ENCODE data around the gene RALGAPA2. TPM values are rescaled to one million over a fixed set of nuclear protein-coding genes. Genes with fewer than 3 reads are reported as not detected.

The RALGAPA2 gene
- total and polyA plus RNA-seq, 2 experiments from 2014 or later = 13.1 to 43.4 TPM

DNA sequence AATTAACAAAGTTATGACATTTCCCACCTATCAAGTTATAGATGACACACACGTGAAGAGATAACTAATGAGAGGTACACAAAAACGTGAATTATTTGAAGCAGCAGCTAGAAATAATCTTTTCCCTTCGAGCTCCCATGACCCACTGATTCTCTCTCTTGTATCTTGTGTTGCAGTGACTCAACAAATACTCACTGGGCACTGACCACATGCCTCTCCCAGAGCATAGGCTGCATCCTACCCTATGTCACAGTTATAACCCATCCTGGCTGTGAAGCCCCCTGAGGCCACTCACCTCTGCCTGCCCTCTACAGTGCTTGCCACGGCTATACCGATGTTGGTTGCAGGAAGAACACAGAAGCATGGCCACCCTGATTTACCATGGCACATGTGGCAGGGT is 252.7 kb downstream of the RALGAPA2 start (continued):
- TF ChIP-seq, protein P1, sequence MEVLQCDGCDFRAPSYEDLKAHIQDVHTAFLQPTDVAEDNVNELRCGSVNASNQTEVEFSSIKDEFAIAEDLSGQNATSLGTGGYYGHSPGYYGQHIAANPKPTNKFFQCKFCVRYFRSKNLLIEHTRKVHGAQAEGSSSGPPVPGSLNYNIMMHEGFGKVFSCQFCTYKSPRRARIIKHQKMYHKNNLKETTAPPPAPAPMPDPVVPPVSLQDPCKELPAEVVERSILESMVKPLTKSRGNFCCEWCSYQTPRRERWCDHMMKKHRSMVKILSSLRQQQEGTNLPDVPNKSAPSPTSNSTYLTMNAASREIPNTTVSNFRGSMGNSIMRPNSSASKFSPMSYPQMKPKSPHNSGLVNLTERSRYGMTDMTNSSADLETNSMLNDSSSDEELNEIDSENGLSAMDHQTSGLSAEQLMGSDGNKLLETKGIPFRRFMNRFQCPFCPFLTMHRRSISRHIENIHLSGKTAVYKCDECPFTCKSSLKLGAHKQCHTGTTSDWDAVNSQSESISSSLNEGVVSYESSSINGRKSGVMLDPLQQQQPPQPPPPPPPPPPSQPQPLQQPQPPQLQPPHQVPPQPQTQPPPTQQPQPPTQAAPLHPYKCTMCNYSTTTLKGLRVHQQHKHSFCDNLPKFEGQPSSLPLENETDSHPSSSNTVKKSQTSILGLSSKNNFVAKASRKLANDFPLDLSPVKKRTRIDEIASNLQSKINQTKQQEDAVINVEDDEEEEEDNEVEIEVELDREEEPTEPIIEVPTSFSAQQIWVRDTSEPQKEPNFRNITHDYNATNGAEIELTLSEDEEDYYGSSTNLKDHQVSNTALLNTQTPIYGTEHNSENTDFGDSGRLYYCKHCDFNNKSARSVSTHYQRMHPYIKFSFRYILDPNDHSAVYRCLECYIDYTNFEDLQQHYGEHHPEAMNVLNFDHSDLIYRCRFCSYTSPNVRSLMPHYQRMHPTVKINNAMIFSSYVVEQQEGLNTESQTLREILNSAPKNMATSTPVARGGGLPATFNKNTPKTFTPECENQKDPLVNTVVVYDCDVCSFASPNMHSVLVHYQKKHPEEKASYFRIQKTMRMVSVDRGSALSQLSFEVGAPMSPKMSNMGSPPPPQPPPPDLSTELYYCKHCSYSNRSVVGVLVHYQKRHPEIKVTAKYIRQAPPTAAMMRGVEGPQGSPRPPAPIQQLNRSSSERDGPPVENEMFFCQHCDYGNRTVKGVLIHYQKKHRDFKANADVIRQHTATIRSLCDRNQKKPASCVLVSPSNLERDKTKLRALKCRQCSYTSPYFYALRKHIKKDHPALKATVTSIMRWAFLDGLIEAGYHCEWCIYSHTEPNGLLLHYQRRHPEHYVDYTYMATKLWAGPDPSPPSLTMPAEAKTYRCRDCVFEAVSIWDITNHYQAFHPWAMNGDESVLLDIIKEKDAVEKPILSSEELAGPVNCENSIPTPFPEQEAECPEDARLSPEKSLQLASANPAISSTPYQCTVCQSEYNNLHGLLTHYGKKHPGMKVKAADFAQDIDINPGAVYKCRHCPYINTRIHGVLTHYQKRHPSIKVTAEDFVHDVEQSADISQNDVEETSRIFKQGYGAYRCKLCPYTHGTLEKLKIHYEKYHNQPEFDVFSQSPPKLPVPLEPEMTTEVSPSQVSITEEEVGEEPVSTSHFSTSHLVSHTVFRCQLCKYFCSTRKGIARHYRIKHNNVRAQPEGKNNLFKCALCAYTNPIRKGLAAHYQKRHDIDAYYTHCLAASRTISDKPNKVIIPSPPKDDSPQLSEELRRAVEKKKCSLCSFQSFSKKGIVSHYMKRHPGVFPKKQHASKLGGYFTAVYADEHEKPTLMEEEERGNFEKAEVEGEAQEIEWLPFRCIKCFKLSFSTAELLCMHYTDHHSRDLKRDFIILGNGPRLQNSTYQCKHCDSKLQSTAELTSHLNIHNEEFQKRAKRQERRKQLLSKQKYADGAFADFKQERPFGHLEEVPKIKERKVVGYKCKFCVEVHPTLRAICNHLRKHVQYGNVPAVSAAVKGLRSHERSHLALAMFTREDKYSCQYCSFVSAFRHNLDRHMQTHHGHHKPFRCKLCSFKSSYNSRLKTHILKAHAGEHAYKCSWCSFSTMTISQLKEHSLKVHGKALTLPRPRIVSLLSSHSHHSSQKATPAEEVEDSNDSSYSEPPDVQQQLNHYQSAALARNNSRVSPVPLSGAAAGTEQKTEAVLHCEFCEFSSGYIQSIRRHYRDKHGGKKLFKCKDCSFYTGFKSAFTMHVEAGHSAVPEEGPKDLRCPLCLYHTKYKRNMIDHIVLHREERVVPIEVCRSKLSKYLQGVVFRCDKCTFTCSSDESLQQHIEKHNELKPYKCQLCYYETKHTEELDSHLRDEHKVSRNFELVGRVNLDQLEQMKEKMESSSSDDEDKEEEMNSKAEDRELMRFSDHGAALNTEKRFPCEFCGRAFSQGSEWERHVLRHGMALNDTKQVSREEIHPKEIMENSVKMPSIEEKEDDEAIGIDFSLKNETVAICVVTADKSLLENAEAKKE (CRISPR knock-in tag; IDR thresholded peaks at IDR 0.05) = no peak
- TF ChIP-seq CREB1 (CRISPR knock-in tag; IDR thresholded peaks at IDR 0.05; ENCODE audit: low read depth) (no peak), POLR2AphosphoS5 (IDR thresholded peaks at IDR 0.05; ENCODE audit: low read depth) (no peak), ZNF331 (CRISPR knock-in tag; IDR thresholded peaks at IDR 0.05; ENCODE audit: low read depth) (no peak), EZH2 (IDR thresholded peaks at IDR 0.05; ENCODE audit: low read depth, unreplicated experiment) (no peak), JUNB (IDR thresholded peaks at IDR 0.05; ENCODE audit: unreplicated experiment) (no peak)

DNA sequence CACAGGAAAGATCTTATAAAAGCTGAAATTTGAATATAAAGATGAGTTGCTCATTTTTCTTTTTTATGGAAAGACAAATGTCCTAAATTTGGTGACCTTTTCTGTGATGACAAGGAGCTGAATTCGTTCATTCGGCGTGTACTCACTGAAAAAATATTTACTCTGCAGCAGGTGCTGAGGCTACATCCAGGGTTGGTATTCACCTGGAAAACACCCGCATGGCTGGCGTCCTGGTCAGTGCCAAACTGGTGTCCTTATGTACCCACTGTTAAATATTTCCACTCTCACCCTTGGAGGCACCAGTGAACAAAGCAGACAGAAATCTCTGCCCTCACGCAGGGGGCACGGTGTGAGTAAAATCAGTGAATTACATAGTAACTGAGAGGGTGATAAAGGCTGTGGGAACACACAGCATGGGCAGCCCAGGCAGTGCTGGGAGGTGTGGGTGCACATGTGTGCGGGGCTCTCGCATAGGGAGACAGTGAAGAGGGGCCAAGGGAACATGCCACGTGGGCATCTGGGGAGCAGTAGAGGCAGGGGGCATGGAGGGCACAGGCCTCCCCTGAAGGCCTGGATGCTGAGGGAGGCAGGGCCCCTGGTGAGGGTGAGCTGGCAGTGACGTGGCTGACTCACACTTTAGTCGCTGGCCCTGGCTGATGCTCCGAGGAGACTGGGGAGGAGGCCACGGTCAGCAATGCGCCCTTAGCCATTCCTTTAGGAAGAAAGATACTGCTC is 254.9 kb downstream of the RALGAPA2 start:
- H3K36me3 ChIP-seq (ENCODE audit: insufficient read depth) = no peaks in the 10 kb centered on the region
- H3K27ac ChIP-seq (ENCODE audit: low read depth) = no peak overlapping the region
- no peaks in the 10 kb centered on the region for H3K79me2 ChIP-seq (replicated peaks; ENCODE audit: insufficient read depth)
- no peak overlapping the region for H3K4me2 ChIP-seq
- DNase-seq (ENCODE audit: low spot score) (no peak), ATAC-seq (no peak)
- Mint-ChIP-seq H3K4me1 (peaks cover 34% of the 10 kb centered on the region), H3K36me3 (ENCODE audit: low read depth) (no peaks in the 10 kb centered on the region), H3K27me3 (ENCODE audit: insufficient read depth, low read depth, poor library complexity) (peaks cover 4% of the 10 kb centered on the region), H3K27ac (no peak overlapping the region), H3K9me3 (no peaks in the 10 kb centered on the region), H3K4me3 (no peak overlapping the region)
- no peaks in the 10 kb centered on the region for H3F3A ChIP-seq (replicated peaks; ENCODE audit: low read depth)
- peaks cover 35% of the 10 kb centered on the region for H3K4me1 ChIP-seq (ENCODE audit: insufficient read depth)
- no peaks in the 10 kb centered on the region for H3K27me3 ChIP-seq (ENCODE audit: insufficient read depth)
- no peak overlapping the region for H2AFZ ChIP-seq
- no peak overlapping the region for H3K4me3 ChIP-seq
- no peaks in the 10 kb centered on the region for H4K20me1 ChIP-seq (replicated peaks; ENCODE audit: insufficient read depth)
- no peaks in the 10 kb centered on the region for H3K9me2 ChIP-seq (ENCODE audit: insufficient read depth)
- TF ChIP-seq EZH2phosphoT487 (IDR thresholded peaks at IDR 0.05; ENCODE audit: unreplicated experiment) = no peak
- no peak for TF ChIP-seq ZNF114 (CRISPR knock-in tag; IDR thresholded peaks at IDR 0.05)
- TF ChIP-seq, protein P2, sequence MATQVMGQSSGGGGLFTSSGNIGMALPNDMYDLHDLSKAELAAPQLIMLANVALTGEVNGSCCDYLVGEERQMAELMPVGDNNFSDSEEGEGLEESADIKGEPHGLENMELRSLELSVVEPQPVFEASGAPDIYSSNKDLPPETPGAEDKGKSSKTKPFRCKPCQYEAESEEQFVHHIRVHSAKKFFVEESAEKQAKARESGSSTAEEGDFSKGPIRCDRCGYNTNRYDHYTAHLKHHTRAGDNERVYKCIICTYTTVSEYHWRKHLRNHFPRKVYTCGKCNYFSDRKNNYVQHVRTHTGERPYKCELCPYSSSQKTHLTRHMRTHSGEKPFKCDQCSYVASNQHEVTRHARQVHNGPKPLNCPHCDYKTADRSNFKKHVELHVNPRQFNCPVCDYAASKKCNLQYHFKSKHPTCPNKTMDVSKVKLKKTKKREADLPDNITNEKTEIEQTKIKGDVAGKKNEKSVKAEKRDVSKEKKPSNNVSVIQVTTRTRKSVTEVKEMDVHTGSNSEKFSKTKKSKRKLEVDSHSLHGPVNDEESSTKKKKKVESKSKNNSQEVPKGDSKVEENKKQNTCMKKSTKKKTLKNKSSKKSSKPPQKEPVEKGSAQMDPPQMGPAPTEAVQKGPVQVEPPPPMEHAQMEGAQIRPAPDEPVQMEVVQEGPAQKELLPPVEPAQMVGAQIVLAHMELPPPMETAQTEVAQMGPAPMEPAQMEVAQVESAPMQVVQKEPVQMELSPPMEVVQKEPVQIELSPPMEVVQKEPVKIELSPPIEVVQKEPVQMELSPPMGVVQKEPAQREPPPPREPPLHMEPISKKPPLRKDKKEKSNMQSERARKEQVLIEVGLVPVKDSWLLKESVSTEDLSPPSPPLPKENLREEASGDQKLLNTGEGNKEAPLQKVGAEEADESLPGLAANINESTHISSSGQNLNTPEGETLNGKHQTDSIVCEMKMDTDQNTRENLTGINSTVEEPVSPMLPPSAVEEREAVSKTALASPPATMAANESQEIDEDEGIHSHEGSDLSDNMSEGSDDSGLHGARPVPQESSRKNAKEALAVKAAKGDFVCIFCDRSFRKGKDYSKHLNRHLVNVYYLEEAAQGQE (IDR thresholded peaks at IDR 0.05; ENCODE audit: unreplicated experiment) = no peak
